ENCODE data around the gene PLA1A. TPM values are rescaled to one million over a fixed set of nuclear protein-coding genes. Genes with fewer than 3 reads are reported as not detected.

PLA1A gene
- total RNA-seq, 1 donor from 2014 or later: 2.8 TPM

GRCh38 chr3:119624002-119624720, 26.5 kb downstream of the PLA1A start:
- no peak overlapping the region for H3K4me3 ChIP-seq
- no peak for DNase-seq
- peaks cover 39% of the 10 kb centered on the region for H3K4me1 ChIP-seq
- no peak overlapping the region for H3K27ac ChIP-seq (replicated peaks)
- TF ChIP-seq CTCF (IDR thresholded peaks at IDR 0.05; ENCODE audit: borderline replicate concordance): no peak
- intact Hi-C loops (cut with micrococcal nuclease): no loop called here
- H3K36me3 ChIP-seq: no peaks in the 10 kb centered on the region
- H3K9me3 ChIP-seq (replicated peaks): no peaks in the 10 kb centered on the region
- no peaks in the 10 kb centered on the region for H3K27me3 ChIP-seq (ENCODE audit: low read depth)

- Histone ChIP-seq H3K36me3 (no peaks in the 10 kb centered on the region), H3K4me3 (no peak overlapping the region), H3K4me1 (peaks cover 53% of the 10 kb centered on the region), H3K9me3 (replicated peaks) (no peaks in the 10 kb centered on the region), H3K27ac (replicated peaks) (peak overlapping the region; percentile 12), H3K27me3 (ENCODE audit: low read depth) (no peaks in the 10 kb centered on the region)
- intact Hi-C loops (cut with micrococcal nuclease): no loop called here
- no peak for TF ChIP-seq CTCF (IDR thresholded peaks at IDR 0.05; ENCODE audit: borderline replicate concordance)
- DNase-seq: no peak
These were observed 27.9 kb downstream of the PLA1A start for GRCh38 chr3:119625451-119626153.

GRCh38 chr3:119626196-119626595, 28.5 kb downstream of the PLA1A start:
- Histone ChIP-seq H3K4me1 (peaks cover 59% of the 10 kb centered on the region), H3K4me3 (no peak overlapping the region), H3K36me3 (no peaks in the 10 kb centered on the region), H3K27me3 (ENCODE audit: low read depth) (no peaks in the 10 kb centered on the region), H3K9me3 (replicated peaks) (no peaks in the 10 kb centered on the region), H3K27ac (replicated peaks) (no peak overlapping the region)
- DNase-seq: no peak
- intact Hi-C loops (cut with micrococcal nuclease): no loop called here
- TF ChIP-seq CTCF (IDR thresholded peaks at IDR 0.05; ENCODE audit: borderline replicate concordance): no peak

GRCh38 chr3:119627461-119627860, 29.8 kb downstream of the PLA1A start:
- intact Hi-C loops (cut with micrococcal nuclease): no loop called here
- Histone ChIP-seq H3K4me3 (no peak overlapping the region), H3K9me3 (replicated peaks) (no peaks in the 10 kb centered on the region), H3K36me3 (no peaks in the 10 kb centered on the region), H3K27me3 (ENCODE audit: low read depth) (no peaks in the 10 kb centered on the region), H3K27ac (replicated peaks) (peak overlapping the region; percentile 69), H3K4me1 (peaks cover 67% of the 10 kb centered on the region)
- peak; percentile 39 for DNase-seq
- TF ChIP-seq CTCF (IDR thresholded peaks at IDR 0.05; ENCODE audit: borderline replicate concordance): no peak

- Histone ChIP-seq H3K4me3 (no peak overlapping the region), H3K36me3 (no peaks in the 10 kb centered on the region), H3K9me3 (replicated peaks) (no peaks in the 10 kb centered on the region), H3K27ac (replicated peaks) (peak overlapping the region; percentile 69), H3K4me1 (peaks cover 67% of the 10 kb centered on the region), H3K27me3 (ENCODE audit: low read depth) (no peaks in the 10 kb centered on the region)
- intact Hi-C loops (cut with micrococcal nuclease): no loop called here
- DNase-seq: no peak
- TF ChIP-seq CTCF (IDR thresholded peaks at IDR 0.05; ENCODE audit: borderline replicate concordance): no peak
These were observed 30.7 kb downstream of the PLA1A start for GRCh38 chr3:119628390-119628789.

All from left ventricle myocardium inferior (tissue), 1 donor.